ENCODE results near the gene RP9.

DNA sequence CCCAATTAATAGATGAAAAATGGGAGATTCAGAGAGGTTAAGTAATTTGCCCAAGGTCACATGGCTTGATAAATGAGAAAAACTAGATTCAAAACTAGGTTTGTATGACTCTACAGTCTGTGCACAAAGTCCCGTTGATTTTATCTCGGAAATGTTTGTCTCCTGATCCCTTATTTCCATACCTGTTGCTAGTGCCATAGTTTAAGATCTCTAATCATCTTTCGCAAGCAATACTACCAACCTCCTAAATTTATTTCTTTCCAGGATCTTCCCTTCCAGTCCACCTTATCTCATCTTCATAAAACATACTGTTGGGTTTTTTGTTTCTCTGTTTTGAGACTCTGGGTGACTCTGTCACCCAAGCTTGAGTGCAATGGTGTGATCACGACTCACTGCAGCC lies 49.6 kb downstream of the RP9 start:
- TF ChIP-seq ZNF280D (tag by site-specific recombination; IDR thresholded peaks at IDR 0.05) (no peak), ZNF629 (tag by site-specific recombination; IDR thresholded peaks at IDR 0.05) (no peak), ZNF10 (tag by site-specific recombination; IDR thresholded peaks at IDR 0.05) (no peak), ZNF394 (tag by site-specific recombination; IDR thresholded peaks at IDR 0.05; ENCODE audit: borderline replicate concordance) (no peak), MEIS1 (CRISPR knock-in tag; IDR thresholded peaks at IDR 0.05; ENCODE audit: borderline replicate concordance) (no peak), YY1 (tag by site-specific recombination; IDR thresholded peaks at IDR 0.05) (no peak), ELK4 (IDR thresholded peaks at IDR 0.05; ENCODE audit: borderline replicate concordance, low read depth, low read length) (no peak), ZSCAN30 (tag by site-specific recombination; IDR thresholded peaks at IDR 0.05) (no peak), ZNF837 (tag by site-specific recombination; IDR thresholded peaks at IDR 0.05) (no peak), CTCF (tag by site-specific recombination; IDR thresholded peaks at IDR 0.05) (no peak)

Measured in HEK293 (cell line).